Neuronal stem cell (in vitro differentiated cells): ENCODE measurements around the gene LCN6.

ENCODE experiments used
- DNase-seq: peaks from one replicate; pipeline ENCODE4 v3.0.0-alpha.2; 2013; ENCODE audit warnings: low spot score
- H2AFZ ChIP-seq: one replicate; pipeline ENCODE4 v1.6.1; 2013; ENCODE audit warnings: mild to moderate bottlenecking, low read length, inconsistent platforms
- H2AK5ac ChIP-seq: 2 replicates; pipeline ENCODE4 v1.6.1; 2013; ENCODE audit warnings: low read depth, mild to moderate bottlenecking, inconsistent platforms, low read length, moderate library complexity, mixed read lengths
- H2BK120ac ChIP-seq: 2 replicates; pipeline ENCODE4 v1.6.1; 2013; ENCODE audit warnings: low read depth, mild to moderate bottlenecking, inconsistent platforms, low read length, moderate library complexity, mixed read lengths
- H2BK12ac ChIP-seq: one replicate; pipeline ENCODE4 v1.6.1; 2013; ENCODE audit warnings: low read length, inconsistent platforms
- H2BK15ac ChIP-seq: 2 replicates; pipeline ENCODE4 v1.6.1; 2013; ENCODE audit warnings: mild to moderate bottlenecking, low read length, inconsistent platforms, mixed read lengths
- H2BK5ac ChIP-seq: one replicate; pipeline ENCODE4 v1.6.1; 2013; ENCODE audit warnings: inconsistent platforms, mild to moderate bottlenecking, low read length, moderate library complexity
- H3K14ac ChIP-seq: one replicate; pipeline ENCODE4 v1.6.1; 2013; ENCODE audit warnings: low read length, inconsistent platforms
- H3K18ac ChIP-seq: 2 replicates; pipeline ENCODE4 v1.6.1; 2013; ENCODE audit warnings: low read length, inconsistent platforms
- H3K23ac ChIP-seq: 2 replicates; pipeline ENCODE4 v1.6.1; 2013; ENCODE audit warnings: low read depth, mild to moderate bottlenecking, mixed read lengths, low read length, inconsistent platforms; ENCODE audit not compliant: poor library complexity
- H3K27ac ChIP-seq: replicated peaks from 3 replicates; pipeline ENCODE4 v1.5.1; 2013; ENCODE audit warnings: low read length, inconsistent platforms
- H3K27me3 ChIP-seq, 3 experiments: 2 replicates each; pipeline ENCODE4 v1.6.1; 2013; ENCODE audit warnings: low read length in 3 of 3, mild to moderate bottlenecking in 2 of 3, inconsistent platforms in 1 of 3, low read depth in 1 of 3, mixed read lengths in 1 of 3, moderate library complexity in 1 of 3; ENCODE audit not compliant: control insufficient read depth in 3 of 3, insufficient read depth in 3 of 3
- H3K36me3 ChIP-seq, 2 donors: replicated peaks in 1 of 2; 2 replicates each; pipeline ENCODE4 v1.6.1; 2013; ENCODE audit warnings: low read length in 2 of 2; ENCODE audit not compliant: control insufficient read depth in 2 of 2, insufficient read depth in 2 of 2
- H3K4ac ChIP-seq: 2 replicates; pipeline ENCODE4 v1.6.1; 2013; ENCODE audit warnings: inconsistent platforms, mild to moderate bottlenecking, low read length, moderate library complexity
- H3K4me1 ChIP-seq, 2 donors: 1 replicate in 1 of 2; 2 replicates in 1 of 2; pipeline ENCODE4 v1.6.1; 2013; ENCODE audit warnings: low read length in 2 of 2, low read depth in 1 of 2; ENCODE audit not compliant: control insufficient read depth in 2 of 2, insufficient read depth in 1 of 2
- H3K4me2 ChIP-seq: one replicate; pipeline ENCODE4 v1.6.1; 2013; ENCODE audit warnings: mild to moderate bottlenecking, low read length, inconsistent platforms; ENCODE audit not compliant: insufficient read depth, poor library complexity, severe bottlenecking
- H3K4me3 ChIP-seq, 2 donors: 2 replicates each; pipeline ENCODE4 v1.5.1; 2013; ENCODE audit warnings: low read length in 2 of 2, mild to moderate bottlenecking in 2 of 2, inconsistent platforms in 1 of 2, moderate library complexity in 1 of 2
- H3K79me1 ChIP-seq: one replicate; pipeline ENCODE4 v1.6.1; 2013; ENCODE audit warnings: low read depth, mild to moderate bottlenecking, inconsistent platforms, low read length, moderate library complexity
- H3K9ac ChIP-seq: one replicate; pipeline ENCODE4 v1.6.1; 2013; ENCODE audit warnings: mild to moderate bottlenecking, low read depth, low read length, inconsistent platforms; ENCODE audit not compliant: poor library complexity
- H3K9me3 ChIP-seq, 2 donors: replicated peaks in 1 of 2; 2 replicates each; pipeline versions ENCODE3 to v1.6.1; 2013; ENCODE audit warnings: low read length in 2 of 2, mild to moderate bottlenecking in 2 of 2, inconsistent platforms in 1 of 2, low read depth in 1 of 2, mixed read lengths in 1 of 2, moderate library complexity in 1 of 2; ENCODE audit not compliant: control insufficient read depth in 2 of 2, insufficient read depth in 1 of 2
- H4K8ac ChIP-seq: one replicate; pipeline ENCODE4 v1.6.1; 2013; ENCODE audit warnings: low read depth, mild to moderate bottlenecking, inconsistent platforms, low read length, moderate library complexity
- H4K91ac ChIP-seq: one replicate; pipeline ENCODE4 v1.6.1; 2013; ENCODE audit warnings: low read length, low read depth, mild to moderate bottlenecking, inconsistent platforms; ENCODE audit not compliant: poor library complexity
- WGBS, 2 donors: extraction: QIAGEN DNeasy Blood & Tissue Kit; methylation state at CpG; one replicate each; pipeline ENCODE4 v1.1.7; 2013; ENCODE audit warnings: missing lambda C conversion rate in 2 of 2, mixed read lengths in 1 of 2; ENCODE audit not compliant: insufficient read length in 2 of 2, insufficient replicate concordance in 1 of 2; ENCODE audit errors: extremely low coverage in 2 of 2; 5-methylcytosine and 5-hydroxymethylcytosine counted together

Gene LCN6

GRCh38 chr9:136714096-136714892 is 34.0 kb downstream of the LCN6 start:
- peak overlapping the region; percentile 43 for H4K8ac ChIP-seq
- no peak overlapping the region for H3K18ac ChIP-seq
- H2AK5ac ChIP-seq = peak overlapping the region; percentile 68
- peak overlapping the region; percentile 70 for H3K9ac ChIP-seq
- H2BK12ac ChIP-seq = no peak overlapping the region
- peaks cover 19% of the 10 kb centered on the region for H3K79me1 ChIP-seq
- H3K4me2 ChIP-seq = peak overlapping the region; percentile 11
- H2BK5ac ChIP-seq = peak overlapping the region; percentile 48
- peak overlapping the region; percentile 75 for H2BK15ac ChIP-seq
- no peaks in the 10 kb centered on the region for H3K9me3 ChIP-seq
- no peak overlapping the region for H3K14ac ChIP-seq
- H3K4me1 ChIP-seq = peaks cover 11 to 25% of the 10 kb centered on the region in 2 donors
- peak overlapping the region; percentile 22 for H3K27ac ChIP-seq
- H2BK120ac ChIP-seq = peak overlapping the region; percentile 41
- no peak overlapping the region for H4K91ac ChIP-seq
- WGBS, 2 donors = no CpG with 5 or more reads among the region's 17 CpGs
- H3K27me3 ChIP-seq = peaks cover 0 to 22% (median 7%) of the 10 kb centered on the region in 3 experiments
- H3K4me3 ChIP-seq = peak overlapping the region; percentile 26 to 82
- H3K36me3 ChIP-seq = peaks cover 0 to 6% of the 10 kb centered on the region in 2 donors
- no peak overlapping the region for H3K4ac ChIP-seq
- H2AFZ ChIP-seq = no peak overlapping the region
- peak overlapping the region; percentile 3 for H3K23ac ChIP-seq
- no peak for DNase-seq

DNA sequence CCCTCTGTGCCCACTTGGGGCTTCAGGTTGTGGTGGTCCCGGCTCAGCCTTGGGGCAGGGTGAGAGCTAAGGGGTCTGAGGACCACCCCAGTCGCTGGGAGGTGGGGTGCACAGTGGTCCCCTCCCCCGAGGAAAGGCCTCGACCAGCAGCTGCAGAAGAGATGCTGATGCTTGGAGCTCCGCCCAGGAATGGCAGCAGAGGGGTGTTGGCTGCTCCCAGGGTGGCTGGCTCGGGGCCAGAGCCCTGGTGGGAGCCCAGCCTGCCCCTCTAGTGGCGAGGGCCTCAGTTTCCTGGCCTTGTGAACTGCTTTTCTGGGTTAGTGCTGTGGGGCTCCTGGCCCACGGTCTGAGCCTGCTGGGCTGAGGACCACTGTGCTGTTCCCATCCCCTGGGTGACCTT is 34.8 kb downstream of the LCN6 start:
- Histone ChIP-seq H2BK5ac (no peak overlapping the region), H3K4ac (no peak overlapping the region), H3K4me3 (peak overlapping the region; percentile 82 to 97), H2AK5ac (peak overlapping the region; percentile 97), H3K27me3 (peaks cover 0 to 27% (median 7%) of the 10 kb centered on the region in 3 experiments), H3K79me1 (peaks cover 18% of the 10 kb centered on the region), H3K27ac (no peak overlapping the region), H2BK15ac (peak overlapping the region; percentile 75), H3K14ac (peak overlapping the region; percentile 76), H3K4me2 (peak overlapping the region; percentile 78), H3K18ac (peak overlapping the region; percentile 58), H4K91ac (no peak overlapping the region), H4K8ac (peak overlapping the region; percentile 43), H3K9me3 (no peaks in the 10 kb centered on the region), H3K23ac (peak overlapping the region; percentile 3), H2AFZ (no peak overlapping the region), H3K36me3 (peaks cover 0 to 6% of the 10 kb centered on the region in 2 donors), H2BK120ac (peak overlapping the region; percentile 41), H2BK12ac (no peak overlapping the region), H3K9ac (peak overlapping the region; percentile 63), H3K4me1 (peaks cover 8 to 23% of the 10 kb centered on the region in 2 donors)
- WGBS, 2 donors = no CpG with 5 or more reads among the region's 8 CpGs
- no peak for DNase-seq

DNA sequence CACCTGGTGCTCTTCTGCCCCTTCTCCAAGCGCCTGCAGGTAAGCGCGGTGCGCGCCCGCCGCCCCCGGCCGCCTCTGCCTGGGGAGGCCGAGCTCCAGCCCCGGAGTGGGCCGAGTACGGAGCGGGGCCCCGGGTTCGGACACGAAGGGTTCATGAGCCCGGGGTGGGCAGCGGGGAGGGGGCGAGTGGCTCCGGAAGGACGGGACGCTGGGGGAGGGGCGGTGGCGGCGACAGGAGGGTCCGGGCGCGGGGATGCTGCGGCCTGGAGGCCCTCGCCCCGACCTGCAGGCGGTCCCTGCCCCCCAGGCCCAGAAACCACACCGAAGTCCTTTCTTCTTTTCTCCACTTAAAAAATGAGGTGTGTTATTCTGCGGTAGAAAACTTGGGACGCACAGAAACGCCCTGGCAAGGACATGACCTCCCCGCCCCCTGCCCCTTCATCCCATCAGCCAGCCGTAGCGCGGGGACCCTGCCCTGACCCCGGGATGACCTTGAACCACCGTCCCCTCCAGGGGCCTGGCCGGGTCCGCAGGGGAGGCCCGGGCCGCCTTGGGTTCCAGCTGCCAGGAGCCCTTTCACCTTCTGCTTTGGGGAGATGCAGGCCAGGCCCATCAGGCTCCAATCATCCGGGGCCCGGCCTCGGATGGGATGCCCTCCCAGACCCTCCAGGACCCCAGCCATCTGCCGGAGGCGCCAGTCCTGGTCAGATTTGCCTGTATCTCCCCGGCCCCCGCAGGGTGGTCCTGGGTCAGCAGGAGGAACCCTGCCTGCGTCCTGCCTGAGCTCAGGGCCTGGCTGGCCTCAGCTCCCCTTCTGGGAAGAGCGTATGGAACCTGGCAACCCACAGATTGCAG is 35.4 kb downstream of the LCN6 start:
- WGBS, 2 donors = no CpG with 5 or more reads among the region's 56 CpGs
- H3K27ac ChIP-seq = no peak overlapping the region

More for the DNA sequence above, 35.4 kb downstream of the LCN6 start:
- Histone ChIP-seq H2BK15ac (no peak overlapping the region), H3K9ac (peak overlapping the region; percentile 75), H3K36me3 (peaks cover 0 to 6% of the 10 kb centered on the region in 2 donors), H2AK5ac (peak overlapping the region; percentile 97), H2BK12ac (no peak overlapping the region), H3K27me3 (peaks cover 0 to 30% (median 7%) of the 10 kb centered on the region in 3 experiments), H3K4me3 (peak overlapping the region; percentile 82 to 97), H3K4ac (no peak overlapping the region), H4K91ac (no peak overlapping the region), H4K8ac (no peak overlapping the region), H2BK5ac (no peak overlapping the region), H3K4me1 (peaks cover 8 to 23% of the 10 kb centered on the region in 2 donors), H3K9me3 (no peaks in the 10 kb centered on the region), H2AFZ (peak overlapping the region; percentile 87), H3K4me2 (peak overlapping the region; percentile 78), H3K18ac (peak overlapping the region; percentile 97), H3K14ac (peak overlapping the region; percentile 98), H2BK120ac (no peak overlapping the region), H3K79me1 (peaks cover 18% of the 10 kb centered on the region), H3K23ac (peak overlapping the region; percentile 3)
- no peak for DNase-seq
